Kidney epithelial cell (primary cell): ENCODE measurements around the gene TCP1. TPM values are rescaled to one million over a fixed set of nuclear protein-coding genes. Genes with fewer than 3 reads are reported as not detected.
A peak's percentile ranks its signal among the peaks of the same experiment; 100 is the strongest.

ENCODE experiments used
- DNase-seq: peaks from one replicate; pipeline ENCODE4 v3.0.0-alpha.2; 2010; ENCODE audit warnings: low read depth
- H3K27me3 ChIP-seq: 2 replicates; pipeline ENCODE4 v1.6.0; 2011; ENCODE audit warnings: low read length; ENCODE audit not compliant: control insufficient read depth, insufficient read depth
- H3K36me3 ChIP-seq: 2 replicates; pipeline ENCODE4 v1.5.1; 2011; ENCODE audit warnings: low read length; ENCODE audit not compliant: control insufficient read depth, insufficient read depth
- H3K4me3 ChIP-seq: 2 replicates; pipeline ENCODE4 v1.5.1; 2011; ENCODE audit warnings: low read depth, mild to moderate bottlenecking, control low read depth, low read length
- CTCF ChIP-seq: IDR thresholded peaks from 2 replicates; pipeline ENCODE4 v1.5.1; 2011; ENCODE audit warnings: mild to moderate bottlenecking, moderate library complexity, low read length, control low read depth, inconsistent platforms; ENCODE audit not compliant: insufficient read depth, poor library complexity, severe bottlenecking
- total RNA-seq: library from RNA; depleted of rRNA; stranded (reverse); fragments of >200 nt; gene quantifications from 2 replicates; pipeline ENCODE4 v1.2.3, GENCODE V29; 2015

TCP1 gene
- total RNA-seq, 1 donor from 2014 or later, result 209 TPM

GRCh38 chr6:159790149-159790955 lies 950 bp upstream of the TCP1 start, which contains the start of gene MRPL18:
Gene MRPL18, plus strand, starts transcription at chr6:159790467. Its CDS starts 121 bp downstream, at chr6:159790588.
- Histone ChIP-seq H3K27me3 (no peaks in the 10 kb centered on the region), H3K4me3 (peak within 1 kb of the TSS; percentile 99), H3K36me3 (no peaks in the 10 kb centered on the region)
- no peak for TF ChIP-seq CTCF
- peak; percentile 92 for DNase-seq

- DNase-seq, result no peak
- Histone ChIP-seq H3K36me3 (no peaks in the 10 kb centered on the region), H3K27me3 (no peaks in the 10 kb centered on the region), H3K4me3 (peak overlapping the region; percentile 99)
- TF ChIP-seq CTCF, result no peak
These were observed 537 bp downstream of the TCP1 start for GRCh38 chr6:159788753-159789376.

GRCh38 chr6:159788276-159788675 lies 1.1 kb downstream of the TCP1 start:
- no peak for DNase-seq
- Histone ChIP-seq H3K27me3 (no peaks in the 10 kb centered on the region), H3K36me3 (peaks cover 1% of the 10 kb centered on the region), H3K4me3 (peak overlapping the region; percentile 99)
- no peak for TF ChIP-seq CTCF

- H3K36me3 ChIP-seq, result peaks cover 2% of the 10 kb centered on the region
These were observed 10.8 kb downstream of the TCP1 start for GRCh38 chr6:159778542-159779103.

GRCh38 chr6:159778131-159778530 lies 11.3 kb downstream of the TCP1 start:
- Histone ChIP-seq H3K4me3 (no peak overlapping the region), H3K36me3 (no peaks in the 10 kb centered on the region), H3K27me3 (no peaks in the 10 kb centered on the region)
- no peak for DNase-seq
- no peak for TF ChIP-seq CTCF

More at GRCh38 chr6:159778542-159779103, 10.8 kb downstream of the TCP1 start:
- no peak for TF ChIP-seq CTCF
- no peak for DNase-seq
- H3K4me3 ChIP-seq, result no peak overlapping the region
- H3K27me3 ChIP-seq, result no peaks in the 10 kb centered on the region
